NAMALWA (cell line): ENCODE data around the gene EXTL1.

Source experiments
- DNase-seq: peaks from one replicate; pipeline ENCODE4 v3.0.0-alpha.2; 2015; ENCODE audit warnings: low spot score

EXTL1 gene

DNA sequence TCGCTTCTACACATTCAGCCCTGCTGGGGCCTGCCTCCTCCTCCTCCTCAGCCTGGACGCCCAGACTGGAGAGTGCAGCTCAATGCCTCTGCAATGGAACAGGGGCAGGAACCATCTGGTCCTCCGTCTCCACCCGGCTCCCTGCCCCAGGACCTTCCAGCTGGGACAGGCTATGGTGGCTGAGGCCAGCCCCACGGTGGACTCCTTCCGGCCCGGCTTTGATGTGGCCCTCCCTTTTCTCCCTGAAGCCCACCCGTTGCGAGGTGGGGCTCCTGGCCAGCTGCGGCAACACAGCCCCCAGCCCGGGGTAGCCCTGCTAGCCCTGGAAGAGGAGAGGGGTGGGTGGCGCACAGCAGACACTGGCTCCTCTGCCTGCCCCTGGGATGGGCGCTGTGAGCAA, 1.4 kb downstream of the EXTL1 start:
- no peak for DNase-seq

DNA sequence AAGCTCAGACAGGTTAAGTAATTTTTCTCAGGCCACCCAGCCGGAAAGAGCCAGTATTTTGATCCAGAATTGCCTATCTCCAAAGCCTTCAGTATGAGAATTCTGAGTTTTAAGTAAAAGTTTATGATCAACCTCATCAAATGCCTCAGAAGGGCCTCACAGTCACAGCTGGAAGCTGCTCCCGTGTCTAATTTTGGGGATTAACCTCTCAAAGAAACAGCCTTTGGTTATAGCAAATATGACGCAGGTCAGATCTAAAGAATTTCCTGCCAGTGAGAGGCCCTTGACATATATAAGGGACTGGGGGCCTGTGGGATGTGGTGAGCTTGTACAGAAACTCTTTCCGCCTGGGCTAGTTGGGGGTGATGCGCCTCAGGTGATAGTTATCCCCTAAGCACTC, 2.3 kb downstream of the EXTL1 start:
- DNase-seq: no peak

DNA sequence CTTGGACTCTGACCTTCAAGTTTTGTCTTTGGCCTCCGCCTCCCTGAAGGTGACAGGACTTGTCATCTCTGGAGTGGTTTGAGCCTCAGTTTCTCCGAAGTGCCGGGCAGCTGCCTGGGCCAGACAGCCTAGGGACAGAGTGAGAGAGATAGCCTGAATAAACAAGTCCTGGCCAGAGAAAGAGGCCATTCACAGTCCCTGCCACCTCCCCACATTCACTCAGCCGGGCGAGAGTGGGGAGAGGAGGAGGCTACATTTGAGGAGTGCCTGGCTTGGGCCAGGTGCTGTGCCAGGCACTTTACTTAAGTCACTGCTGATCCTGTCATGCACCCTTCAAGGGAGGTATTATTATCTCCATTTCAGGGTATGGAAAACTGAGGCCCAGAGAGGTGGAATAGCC, 3.5 kb downstream of the EXTL1 start:
- DNase-seq: no peak

DNA sequence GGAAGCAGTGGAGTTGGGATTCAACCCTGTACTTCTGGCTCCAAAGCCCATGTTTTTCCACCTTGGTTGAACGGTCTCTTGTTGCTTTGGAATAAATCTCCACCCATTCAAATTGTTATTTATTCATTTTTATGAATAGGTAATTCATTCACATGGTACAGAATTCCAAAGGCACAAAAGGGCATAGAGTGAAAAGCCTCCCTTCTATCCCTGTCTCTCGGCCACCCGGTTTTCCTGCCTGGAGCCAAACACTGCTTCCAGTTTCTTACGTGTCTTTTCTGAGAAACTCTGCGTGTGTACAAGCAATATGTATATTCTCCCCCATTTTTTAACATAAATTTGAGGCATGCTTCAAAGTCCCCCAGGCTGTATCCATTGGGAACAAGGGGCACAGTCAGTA, 3.9 kb downstream of the EXTL1 start:
- DNase-seq: no peak

DNA sequence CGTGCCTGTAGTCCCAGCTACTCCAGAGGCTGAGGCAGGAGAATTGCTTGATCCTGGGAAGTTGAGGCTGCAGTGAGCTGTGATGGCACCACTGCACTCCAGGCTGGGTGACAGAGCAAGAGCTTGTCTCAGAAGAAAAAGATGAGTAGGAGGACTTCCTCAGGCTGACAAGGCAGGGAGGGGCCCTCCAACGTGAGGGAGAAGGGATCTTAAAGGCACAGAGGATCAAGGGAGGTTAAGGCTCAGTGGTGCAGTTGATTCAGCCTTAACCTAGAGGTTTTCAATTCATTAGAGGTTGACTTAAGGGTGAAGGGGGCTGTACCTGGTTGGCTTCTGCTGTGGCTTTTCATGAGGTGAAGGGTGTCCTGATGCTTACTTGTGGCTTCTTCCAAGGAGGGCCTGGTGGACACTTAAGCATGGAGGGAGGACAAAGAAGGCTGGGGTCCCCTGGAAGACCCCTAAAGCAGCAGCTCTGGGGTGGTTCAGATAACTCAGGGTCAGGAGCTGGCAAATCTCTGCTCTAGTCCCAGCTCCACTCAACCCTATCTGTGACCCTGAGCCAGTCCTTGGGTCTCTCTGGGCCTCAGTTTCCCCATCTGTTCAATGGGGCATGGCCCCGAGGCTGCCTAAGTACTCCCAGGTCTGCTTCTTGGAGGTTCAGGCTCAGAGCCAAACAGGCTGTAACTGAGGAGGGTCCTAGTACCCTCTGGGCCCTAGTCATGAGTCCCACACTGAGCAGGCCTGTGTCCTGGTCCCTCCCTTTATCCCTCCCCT, 6.3 kb downstream of the EXTL1 start:
- DNase-seq: peak; percentile 23

DNA sequence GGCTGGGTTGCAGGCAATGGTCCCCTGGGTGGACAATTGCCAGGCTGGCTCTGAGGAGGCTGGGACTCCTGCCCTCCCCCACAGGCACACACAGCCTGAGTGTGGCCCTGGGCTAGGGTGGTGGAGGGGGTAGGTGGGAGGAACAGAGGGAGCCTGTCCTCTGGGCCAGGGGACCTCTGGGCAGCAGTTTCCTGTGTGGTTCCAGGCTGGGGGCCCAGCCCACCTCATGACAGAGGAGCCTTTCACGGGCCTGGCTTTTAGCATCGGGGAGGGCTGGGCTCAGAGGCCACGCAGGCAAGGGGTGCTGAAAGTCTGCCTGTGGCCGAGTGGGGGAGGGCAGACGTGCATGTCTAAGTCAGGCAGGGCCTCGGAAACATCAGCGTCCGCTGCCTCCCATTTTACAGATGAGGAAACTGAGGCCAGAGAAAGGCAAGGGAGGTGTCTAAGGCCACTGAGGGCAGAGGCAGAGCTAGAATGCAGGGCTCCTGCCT, 7.0 kb downstream of the EXTL1 start:
- no peak for DNase-seq

DNA sequence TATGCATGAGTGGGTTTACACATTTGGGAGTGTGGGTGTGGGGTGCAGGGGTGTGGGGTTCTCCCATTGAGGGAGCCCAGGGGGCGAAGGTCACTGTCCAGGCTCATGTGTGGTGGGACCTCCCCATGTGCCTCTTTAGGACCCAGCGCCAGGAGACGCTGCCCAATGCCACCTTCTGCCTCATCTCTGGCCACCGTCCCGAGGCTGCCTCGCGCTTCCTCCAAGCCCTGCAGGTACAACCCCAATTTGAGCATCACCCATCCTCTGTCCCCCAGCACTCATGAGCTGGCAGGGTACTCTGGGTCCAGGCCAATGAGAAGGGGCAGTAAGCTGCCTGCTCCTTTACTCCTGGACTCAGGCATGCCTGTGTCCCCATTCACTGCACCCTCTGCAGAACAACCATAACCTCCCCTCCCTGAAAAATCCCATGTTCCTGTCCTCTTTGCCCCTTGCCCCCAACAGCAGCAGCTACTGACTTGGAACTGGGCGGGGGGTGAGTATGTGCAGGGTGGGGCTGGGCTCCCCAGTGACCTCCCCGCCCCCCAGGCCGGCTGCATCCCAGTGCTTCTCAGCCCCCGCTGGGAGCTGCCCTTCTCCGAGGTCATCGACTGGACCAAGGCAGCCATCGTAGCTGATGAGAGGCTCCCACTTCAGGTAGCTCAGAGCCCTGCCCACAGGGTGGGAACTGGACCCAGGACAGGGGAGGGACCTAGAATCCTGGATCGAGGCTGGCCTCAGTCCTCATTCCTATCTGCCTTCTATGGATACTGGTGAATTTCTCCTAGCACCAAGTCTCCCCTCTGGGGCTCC, 7.7 kb downstream of the EXTL1 start:
- DNase-seq: no peak

DNA sequence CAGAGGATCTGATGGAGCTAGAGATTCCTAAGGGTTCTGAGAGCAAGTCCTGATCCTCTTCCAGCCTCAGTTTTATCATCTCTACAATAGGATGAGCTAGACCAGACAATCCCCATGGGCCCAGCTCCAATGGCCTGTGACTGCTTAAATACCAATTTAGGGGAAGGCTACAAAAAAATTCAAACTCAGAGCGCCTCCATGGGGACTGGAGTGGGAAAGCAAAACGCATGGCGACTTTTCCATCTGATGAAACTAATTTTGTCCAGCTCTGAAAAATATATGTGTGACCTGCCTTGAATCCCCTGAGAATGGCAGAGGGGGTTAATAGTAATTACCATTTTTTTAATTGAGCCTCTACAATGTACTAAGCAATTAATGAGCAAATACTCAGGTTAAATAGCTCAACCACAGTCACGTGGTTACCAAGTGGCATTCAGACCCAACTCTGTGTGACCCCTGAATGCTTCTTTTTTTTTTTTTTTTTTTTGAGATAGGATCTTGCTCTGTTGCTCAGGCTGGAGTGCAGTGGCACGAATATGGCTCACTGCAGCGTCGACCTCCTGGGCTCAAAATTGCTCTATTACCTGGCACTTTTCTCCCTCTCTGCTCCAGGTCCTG, 8.4 kb downstream of the EXTL1 start:
- peak; percentile 28 for DNase-seq

DNA sequence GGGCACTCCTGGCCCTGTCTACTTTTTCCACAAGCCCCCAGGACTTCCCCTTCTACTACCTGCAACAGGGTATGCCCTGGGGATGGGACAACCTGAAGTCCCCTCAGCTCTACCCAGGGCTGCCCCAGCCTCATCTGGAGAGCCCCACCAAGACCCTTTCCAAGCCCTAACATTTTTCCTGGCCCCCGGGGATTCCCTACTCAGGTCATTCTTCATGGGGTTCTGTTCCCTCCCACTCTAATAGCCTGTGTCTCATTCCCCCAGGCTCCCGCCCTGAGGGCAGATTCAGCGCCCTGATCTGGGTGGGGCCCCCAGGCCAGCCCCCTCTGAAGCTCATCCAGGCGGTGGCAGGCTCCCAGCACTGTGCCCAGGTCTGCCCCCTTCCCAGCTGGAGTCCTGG, 9.6 kb downstream of the EXTL1 start:
- DNase-seq: no peak

DNA sequence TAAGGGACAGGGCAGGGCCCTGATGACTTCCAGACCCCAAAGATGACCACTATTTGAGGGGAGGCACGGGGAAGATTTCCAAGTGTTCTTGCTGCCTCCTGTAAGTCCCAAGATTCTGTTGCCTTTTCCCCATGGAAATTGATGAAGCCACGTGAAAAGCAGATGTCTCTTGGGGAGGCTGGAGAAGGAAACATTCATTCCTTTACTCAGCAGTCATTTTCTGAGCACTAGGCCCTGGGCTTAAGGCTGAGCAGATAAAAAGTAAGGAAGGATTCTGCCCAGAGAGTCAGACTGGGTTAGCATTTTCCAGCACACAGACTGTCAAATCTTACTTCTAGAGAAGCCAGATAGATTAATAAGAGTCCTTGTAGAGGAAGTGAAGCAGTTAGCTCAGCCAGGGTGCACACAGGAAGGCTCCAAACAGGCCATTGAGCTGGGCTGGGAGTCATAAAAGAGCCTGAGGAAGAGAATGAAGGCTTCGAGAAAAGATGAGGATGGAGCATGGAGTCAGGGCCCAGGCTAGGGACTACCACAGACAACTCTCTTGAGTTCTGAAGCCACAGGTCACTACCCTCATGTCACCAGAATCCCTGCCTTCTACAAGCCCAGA, 10.1 kb downstream of the EXTL1 start:
- DNase-seq: no peak

DNA sequence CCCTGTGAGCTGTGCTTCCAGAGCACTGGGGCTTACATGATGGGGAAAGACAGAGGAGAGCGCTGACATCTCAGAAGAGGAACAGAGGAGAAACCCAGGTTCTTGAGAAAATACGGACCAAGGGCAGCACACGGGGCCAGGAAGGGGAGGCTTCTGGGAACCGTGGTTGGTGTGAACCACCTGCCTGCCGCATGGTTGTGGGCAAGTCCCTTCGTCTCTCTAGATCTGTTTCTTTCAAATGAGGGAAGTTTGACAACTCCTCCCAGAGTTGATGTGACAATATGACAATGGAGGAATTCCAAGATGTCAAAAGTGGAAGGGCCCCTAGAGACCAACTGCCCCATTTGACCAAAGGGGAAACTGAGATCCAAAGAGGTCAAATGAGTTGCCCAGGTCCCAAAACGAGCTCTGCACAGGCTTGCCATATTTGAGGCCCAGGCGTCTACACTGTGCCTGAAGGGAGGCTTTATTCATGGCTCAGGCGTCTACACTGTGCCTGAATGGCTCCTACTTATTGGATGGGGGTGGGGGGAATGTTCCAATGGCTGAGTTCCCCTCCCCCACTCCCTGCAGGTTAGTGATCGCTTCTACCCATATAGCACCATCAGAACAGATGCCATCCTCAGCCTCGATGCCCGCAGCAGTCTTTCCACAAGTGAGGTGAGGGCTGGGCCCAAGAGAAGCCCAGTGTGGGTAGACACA, 11.2 kb downstream of the EXTL1 start:
- no peak for DNase-seq

DNA sequence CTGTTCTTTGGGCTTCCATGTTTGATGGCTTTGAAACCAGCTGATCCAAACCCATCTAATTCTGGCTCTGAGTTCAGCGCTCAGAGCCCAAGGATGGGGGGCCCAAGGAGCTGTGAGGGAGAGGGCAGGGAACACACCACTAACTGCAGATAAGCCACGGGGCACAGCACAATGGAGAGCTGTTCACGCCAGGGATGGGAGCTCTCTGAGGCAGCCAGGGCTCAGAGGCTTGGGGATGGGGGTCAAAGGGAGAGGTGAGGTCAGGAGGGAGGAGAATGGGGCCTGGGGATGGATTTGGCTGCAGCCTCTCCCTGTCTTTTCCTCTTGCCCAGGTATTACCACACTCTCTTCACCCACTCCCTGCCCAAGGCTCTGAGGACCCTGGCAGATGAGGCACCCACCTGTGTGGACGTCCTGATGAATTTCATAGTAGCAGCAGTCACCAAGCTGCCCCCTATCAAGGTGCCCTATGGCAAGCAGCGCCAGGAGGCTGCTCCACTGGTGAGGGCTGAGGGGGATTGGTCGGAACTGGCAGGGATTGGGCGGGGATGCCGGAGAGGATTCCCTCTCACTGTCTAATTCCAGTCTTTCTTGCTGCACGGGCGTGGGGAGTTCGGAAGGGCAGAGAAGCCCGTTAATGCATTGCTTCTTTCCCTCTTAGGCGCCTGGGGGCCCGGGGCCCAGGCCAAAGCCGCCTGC, 13.1 kb downstream of the EXTL1 start:
- DNase-seq: no peak

DNA sequence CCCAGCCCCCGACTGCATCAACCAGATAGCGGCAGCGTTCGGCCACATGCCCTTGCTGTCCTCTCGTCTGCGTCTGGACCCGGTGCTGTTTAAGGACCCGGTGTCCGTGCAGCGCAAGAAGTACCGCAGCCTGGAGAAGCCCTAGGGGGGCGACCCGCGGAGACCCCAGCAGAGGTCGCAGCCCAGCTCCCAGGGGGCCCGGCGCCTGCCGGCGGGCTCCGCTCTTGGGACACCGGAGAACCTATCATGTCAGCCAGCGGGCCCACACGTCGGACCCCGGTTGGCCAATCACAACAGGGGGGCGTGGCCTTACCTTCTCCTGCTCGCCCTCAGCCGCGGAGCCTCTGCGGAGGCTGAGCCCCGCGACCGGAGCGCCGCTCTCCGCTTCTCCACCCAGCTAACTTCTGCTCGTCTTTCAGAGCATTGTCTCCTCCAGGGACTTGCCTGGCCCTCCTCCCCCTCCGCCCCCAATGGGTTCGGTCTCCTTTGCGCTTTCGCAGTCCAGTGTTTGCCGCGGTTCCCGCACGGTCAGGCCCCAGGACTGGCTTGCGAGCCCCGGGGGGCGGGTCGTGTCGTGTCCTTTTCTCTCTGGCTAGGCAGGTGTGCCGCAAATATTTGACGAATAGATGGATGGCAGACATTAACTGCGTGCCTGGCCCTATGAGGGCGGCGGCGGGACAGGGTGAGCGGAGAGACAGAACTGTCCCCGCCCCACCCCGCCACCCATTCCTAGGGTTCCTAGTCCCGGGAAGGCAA, 13.8 kb downstream of the EXTL1 start:
- DNase-seq: peak; percentile 91

DNA sequence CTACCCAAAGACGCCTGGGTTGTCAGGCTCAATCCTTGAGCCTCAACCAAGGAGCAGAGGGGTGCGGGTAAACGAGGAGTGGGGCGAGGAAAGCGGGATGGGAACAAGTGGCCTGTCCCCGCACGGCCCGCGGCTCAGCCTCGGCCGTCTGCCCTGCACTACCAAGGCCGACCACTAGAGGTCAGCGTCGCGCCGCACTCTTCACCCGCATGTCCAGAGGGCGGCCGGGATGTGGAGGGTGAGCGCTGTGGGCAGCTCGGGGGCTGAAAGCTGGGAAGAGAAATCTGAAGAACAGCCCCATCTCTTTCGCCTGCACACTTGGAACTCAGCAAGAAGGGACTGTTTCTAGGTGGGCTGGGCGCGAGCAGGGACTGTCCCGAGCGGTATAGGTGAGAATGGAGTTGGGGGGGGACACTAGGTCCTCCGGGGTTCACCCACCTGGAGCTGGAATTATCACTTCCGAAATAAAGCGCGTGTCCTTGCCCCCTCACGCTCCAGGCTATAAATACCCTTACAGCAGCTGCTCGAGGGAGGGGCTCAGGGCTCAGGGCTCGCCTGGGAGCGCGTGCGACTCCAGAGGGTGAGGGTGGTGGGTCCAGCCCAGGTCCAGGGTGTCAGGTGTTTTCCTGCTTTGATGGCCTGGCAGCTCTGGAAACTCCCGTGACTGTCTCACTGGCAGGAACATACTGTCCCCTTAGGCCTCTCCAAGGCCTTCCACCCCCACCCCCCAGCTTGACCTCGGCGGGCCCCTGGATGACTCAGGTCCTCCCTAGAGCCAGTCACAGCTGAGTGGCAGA, 14.6 kb downstream of the EXTL1 start:
- DNase-seq: peak; percentile 71

DNA sequence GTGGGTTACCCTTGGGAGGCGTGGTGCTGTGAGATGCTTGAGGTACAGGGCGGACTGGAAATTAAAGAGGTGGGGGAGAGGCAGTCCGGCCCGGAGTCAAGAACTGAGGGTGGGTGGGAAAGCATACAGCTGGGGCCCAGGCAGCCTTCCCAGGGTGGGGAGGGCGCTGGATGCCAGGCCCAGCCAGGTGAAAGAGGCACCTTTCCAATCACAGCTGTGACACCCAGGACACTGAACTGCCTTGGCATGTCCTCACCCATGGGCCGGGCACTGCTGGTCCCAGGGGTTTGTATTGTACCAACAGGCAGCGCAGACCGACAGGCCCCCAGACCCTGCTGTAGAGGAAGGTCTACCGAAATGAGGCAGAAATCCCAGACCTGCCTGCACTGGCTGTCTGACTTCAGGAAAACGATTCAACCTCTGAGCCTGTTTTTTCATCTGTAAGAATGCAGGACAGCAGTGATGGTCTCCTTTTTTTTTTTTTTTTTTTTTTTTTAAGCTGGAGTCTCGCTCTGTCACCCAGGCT, 15.2 kb downstream of the EXTL1 start:
- DNase-seq: no peak

DNA sequence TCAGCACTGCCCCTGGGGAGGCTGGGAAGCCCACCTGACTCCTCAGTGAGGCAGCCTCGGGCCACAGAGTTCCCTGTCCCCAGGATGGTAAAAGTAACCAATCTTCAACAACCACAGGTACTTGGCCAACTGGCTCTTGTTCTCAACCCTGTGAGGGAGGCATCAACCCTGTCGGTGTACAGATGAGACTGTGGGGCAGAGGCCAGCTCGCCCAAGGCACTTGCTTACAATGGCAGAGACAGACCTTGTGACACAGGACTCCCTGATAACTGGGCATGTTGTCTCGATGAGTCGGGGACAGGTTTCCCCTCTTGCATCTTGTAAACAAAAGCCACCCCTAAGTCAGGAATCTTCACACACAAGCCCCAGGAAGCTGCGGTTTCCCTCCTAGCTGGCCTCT, 16.3 kb downstream of the EXTL1 start:
- no peak for DNase-seq

DNA sequence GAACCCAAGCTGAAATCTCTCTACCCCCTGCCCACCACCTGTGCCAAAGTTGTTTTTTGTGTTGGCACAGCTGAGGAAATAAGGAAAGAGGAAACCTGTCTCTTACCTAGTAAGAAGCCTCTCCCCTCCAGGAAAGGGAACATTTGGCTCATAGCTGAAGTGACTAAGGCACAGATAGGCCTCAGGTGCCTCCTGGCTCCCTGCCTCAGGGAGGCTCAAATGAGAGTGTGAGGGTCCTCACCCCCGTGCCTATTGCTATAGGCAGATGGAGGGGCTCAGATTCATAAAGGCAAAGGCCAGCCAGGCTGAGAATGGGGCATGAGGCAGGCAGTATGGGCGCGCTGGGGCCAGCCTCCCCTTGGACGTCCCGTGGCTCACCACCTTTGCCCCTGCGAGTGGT, 16.9 kb downstream of the EXTL1 start:
- DNase-seq: no peak

DNA sequence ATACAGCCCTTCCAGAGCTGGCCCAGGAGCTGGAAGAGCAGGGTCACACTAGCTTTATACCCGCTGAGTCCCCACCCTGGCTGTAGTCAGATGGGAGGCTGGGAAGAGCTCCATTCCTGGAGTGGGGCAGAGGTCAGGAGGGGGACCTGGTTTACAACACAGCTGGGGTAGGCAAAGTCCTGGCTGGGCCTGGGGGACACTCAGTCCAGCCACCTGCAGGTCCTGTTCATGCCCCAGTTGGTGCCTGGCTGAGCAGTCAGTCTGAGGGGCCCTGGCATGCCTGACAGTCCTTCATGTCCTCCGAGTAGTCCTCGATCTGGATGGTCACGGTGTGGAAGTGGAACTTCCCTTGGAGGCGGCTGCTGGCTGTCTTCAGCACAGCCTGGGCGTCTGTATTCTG, 17.3 kb downstream of the EXTL1 start:
- DNase-seq: no peak

DNA sequence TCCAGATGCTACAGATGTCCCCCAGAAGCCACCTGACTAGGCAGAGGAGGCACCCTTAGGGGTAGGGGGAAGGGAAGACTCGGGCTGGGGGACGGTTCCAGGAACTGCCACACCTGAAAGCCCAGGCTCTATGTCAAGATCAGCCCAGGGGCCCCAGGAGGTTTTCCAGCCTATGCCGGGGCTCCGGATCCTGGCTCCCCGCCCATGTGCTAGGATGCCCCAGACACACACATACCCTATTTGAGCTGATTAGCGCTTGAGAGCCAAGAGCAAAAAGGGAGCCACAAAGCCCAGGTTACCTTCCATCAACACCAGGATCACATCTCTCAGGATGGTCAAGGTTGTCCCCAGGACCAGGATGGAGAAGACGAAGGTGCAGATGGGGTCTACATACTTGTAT, 19.8 kb downstream of the EXTL1 start:
- DNase-seq: no peak
